Left colon (tissue), 2 donors: ENCODE data around the gene AZIN2. TPM values are rescaled to one million over a fixed set of nuclear protein-coding genes. Genes with fewer than 3 reads are reported as not detected.

ENCODE experiments used
- ATAC-seq: fragments of 200-7000 bp; cut with Tn5 transposase; one replicate; pipeline ENCODE4 v1.9.1; 2020; ENCODE audit warnings: mild to moderate bottlenecking, moderate library complexity
- DNase-seq, 2 donors: peaks; one replicate each; pipeline ENCODE4 v3.0.0-alpha.2; 2020
- intact Hi-C, 2 donors: fragments of 100-400 bp; cut with DNase I in 1 of 2; cut with micrococcal nuclease in 1 of 2; formaldehyde crosslinking; loops; one replicate each; pipeline versions ENCODE4 v1.11.2 to v1.14.0; 2022; cut with DNase I, micrococcal nuclease
- total RNA-seq, 2 donors: library from RNA; stranded (reverse); fragmentation: NEBNext Ultra II Directional; extraction: Animal tissue kit (Norgen Biotek cat#: 25700); gene quantifications; one replicate each; pipeline ENCODE4 v1.2.1, GENCODE V29; 2021
- donor health status: DM: no; HTN: no; CAD: no.
- donor health status: DM: yes; HTN: yes; CAD: no.

Gene AZIN2
- total RNA-seq, 2 donors from 2014 or later: 10.1 to 22.7 TPM

- intact Hi-C loops: no loop called here
- ATAC-seq: no peak
- no peak for DNase-seq
Measured at GRCh38 chr1:33163621-33164519, 82.9 kb downstream of the AZIN2 start.

GRCh38 chr1:33165209-33165608, 84.3 kb downstream of the AZIN2 start:
- DNase-seq: no peak
- ATAC-seq: no peak
- intact Hi-C loops: no loop called here

DNA sequence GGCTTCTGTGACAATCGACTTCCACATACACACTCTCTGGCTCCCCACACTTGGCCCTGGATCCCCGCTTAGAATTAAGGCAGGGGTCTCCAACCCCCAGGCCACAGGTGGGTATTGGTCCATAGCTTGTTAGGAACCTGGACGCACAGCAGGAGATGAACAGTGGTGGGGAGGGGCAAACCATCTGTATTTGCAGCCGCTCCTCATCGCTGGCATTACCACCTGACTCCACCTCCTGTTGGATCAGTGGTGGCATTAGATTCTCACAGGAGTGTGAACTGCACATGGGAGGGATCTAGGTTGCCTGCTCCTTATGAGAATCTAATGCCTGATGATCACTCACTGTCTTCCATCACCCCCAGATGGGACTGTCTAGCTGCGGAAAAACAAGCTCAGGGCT, 84.9 kb downstream of the AZIN2 start:
- DNase-seq (no peak), ATAC-seq (no peak)
- intact Hi-C loops: no loop called here

- ATAC-seq (no peak), DNase-seq (no peak)
- intact Hi-C loops: no loop called here
Measured at GRCh38 chr1:33167650-33168447, 86.9 kb downstream of the AZIN2 start.

- no peak for ATAC-seq
- intact Hi-C loops: no loop called here
- no peak for DNase-seq
Measured at GRCh38 chr1:33168556-33169289, 87.8 kb downstream of the AZIN2 start.

DNA sequence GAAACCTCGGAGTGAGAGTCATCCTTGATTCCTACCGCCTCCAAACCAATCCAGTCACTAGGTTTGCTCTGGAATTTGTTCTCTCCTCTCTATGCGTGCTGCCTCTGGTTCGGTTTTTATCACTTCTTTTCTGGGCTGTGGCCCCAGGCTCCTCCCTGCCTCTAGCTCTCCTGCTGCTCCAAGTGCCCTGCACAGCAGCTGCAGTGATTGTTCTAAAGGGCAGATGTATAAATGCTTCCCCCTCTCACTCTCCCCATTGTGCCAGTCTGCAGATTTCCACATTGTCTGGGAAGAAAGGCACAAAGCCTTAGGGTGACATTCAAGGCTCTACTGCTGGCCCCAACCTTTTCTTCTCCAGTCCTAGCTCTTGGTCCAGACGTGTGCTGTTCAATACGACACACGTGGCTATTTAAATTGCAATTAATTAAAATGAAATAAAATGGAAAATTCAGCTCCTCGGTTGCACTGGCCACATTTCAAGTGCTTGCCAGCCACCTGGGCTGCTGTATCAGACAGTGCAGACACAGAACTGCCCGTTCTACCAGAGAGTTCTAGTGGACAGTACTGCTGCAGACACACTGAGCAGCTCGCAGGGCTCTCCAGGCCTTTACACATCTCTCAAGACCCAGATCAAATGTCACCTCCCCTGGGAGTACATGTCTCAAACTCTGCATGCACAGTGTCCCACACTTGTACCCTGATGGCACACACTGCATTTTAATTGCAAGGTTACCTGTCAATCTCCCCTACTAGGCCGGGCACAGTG, 88.5 kb downstream of the AZIN2 start:
- ATAC-seq (no peak), DNase-seq (no peak)
- intact Hi-C loops: no loop called here

Other genes starting within 250 kb of the AZIN2 start
- gene FNDC5, start 210.2 kb upstream of the AZIN2 start, total RNA-seq: under 1 TPM; 0.22 to 0.85 TPM
- gene HPCA, start 194.7 kb upstream of the AZIN2 start, total RNA-seq: 1 to 10 TPM; 1.5 to 1.9 TPM
- gene TMEM54, start 179.8 kb upstream of the AZIN2 start, total RNA-seq: 100 to 1,000 TPM; 739 to 855 TPM
- 10 to 100 TPM; 64.1 to 77.3 TPM for gene RNF19B, start 116.3 kb upstream of the AZIN2 start, total RNA-seq
- 100 to 1,000 TPM; 173 to 222 TPM for gene AK2, start 44.3 kb upstream of the AZIN2 start, total RNA-seq
- 1 to 10 TPM; 4.5 to 6.7 TPM for gene TRIM62, start 100.9 kb downstream of the AZIN2 start, total RNA-seq
- gene ZNF362, start 175.3 kb downstream of the AZIN2 start, total RNA-seq: 10 to 100 TPM in 1 of 2 donors, 1 to 10 TPM in 1; 8.1 to 14.7 TPM
- gene A3GALT2, start 239.9 kb downstream of the AZIN2 start, total RNA-seq: not detected